Hematopoietic multipotent progenitor cell treated with erythropoietin and hydrocortisone succinate and interleukin-3 and kit ligand, for 6 days (in vitro differentiated cells): Measurements from ENCODE around the gene VARS1.

Experiments
- DNase-seq: peaks from one replicate; pipeline ENCODE4 v3.0.0-alpha.2; 2015

The VARS1 gene

GRCh38 chr6:31768363-31769257, 26.9 kb downstream of the VARS1 start:
- DNase-seq = no peak

DNA sequence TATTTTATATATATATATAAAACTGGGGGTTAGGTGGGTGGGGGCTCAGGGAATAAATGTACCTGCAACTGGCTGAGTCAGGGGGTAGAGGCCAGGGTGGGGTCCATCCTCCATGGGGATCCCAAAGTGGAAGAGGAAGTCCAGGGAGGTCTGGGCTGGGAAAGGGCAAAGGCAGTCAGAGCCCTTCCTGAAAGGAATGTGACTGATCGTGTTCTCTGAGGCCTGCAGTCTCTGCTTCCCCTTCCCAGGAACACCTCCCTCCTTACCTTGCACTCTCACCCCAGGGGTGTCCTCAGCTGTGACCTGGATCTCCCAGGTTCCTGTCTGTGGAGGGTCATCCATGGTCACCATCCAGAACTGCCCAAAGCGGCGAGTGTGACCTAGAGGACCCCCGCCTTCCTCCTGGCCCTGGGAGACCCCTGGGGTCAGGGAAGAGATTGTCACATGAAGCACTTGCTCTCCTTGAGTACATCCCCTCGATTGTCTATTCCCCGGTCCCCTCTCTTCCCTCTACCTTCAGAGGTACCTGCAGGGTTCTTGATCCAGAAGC, 28.4 kb downstream of the VARS1 start:
- no peak for DNase-seq

- no peak for DNase-seq
Measured at GRCh38 chr6:31765910-31766794, 29.4 kb downstream of the VARS1 start.

DNA sequence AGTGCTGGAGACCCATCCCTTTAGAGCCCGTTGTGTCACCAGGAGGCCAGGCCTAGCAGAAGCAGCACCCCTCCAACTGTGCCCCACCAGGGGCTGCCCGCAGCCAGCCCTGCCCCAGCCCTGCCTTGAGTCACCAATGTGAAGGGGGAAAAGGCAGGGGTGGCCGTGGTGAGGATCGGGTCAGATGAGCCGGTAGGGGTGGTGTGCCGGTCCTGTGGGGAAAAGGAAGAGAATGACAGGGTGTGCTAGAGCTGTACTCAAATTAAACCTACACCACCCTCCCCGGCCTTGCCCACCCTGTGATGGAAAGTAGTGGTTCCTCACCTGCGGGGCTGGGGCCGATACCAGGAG, 30.0 kb downstream of the VARS1 start:
- DNase-seq = no peak

DNA sequence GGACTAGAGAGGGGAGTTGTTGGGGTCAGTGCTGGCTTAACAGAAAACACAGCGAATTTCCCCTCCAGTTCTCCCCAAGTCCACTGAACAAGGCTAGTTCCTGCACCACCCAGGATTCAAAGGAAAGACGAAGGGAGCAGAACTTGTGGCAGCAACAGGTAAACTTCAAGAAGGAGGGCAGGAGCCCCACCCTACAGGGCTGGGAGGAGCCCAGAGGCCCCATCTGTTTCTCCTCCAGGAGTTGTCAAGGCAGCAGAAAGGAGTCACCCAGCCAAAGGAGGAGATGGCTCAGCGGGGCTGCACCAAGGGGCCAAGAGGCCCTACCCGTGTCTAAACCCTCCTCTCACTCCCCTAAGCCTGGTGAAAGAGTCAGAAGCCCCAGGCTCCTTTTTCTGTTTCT, 31.4 kb downstream of the VARS1 start:
- DNase-seq = no peak

- no peak for DNase-seq
Measured at GRCh38 chr6:31763619-31763940, 32.0 kb downstream of the VARS1 start.

DNA sequence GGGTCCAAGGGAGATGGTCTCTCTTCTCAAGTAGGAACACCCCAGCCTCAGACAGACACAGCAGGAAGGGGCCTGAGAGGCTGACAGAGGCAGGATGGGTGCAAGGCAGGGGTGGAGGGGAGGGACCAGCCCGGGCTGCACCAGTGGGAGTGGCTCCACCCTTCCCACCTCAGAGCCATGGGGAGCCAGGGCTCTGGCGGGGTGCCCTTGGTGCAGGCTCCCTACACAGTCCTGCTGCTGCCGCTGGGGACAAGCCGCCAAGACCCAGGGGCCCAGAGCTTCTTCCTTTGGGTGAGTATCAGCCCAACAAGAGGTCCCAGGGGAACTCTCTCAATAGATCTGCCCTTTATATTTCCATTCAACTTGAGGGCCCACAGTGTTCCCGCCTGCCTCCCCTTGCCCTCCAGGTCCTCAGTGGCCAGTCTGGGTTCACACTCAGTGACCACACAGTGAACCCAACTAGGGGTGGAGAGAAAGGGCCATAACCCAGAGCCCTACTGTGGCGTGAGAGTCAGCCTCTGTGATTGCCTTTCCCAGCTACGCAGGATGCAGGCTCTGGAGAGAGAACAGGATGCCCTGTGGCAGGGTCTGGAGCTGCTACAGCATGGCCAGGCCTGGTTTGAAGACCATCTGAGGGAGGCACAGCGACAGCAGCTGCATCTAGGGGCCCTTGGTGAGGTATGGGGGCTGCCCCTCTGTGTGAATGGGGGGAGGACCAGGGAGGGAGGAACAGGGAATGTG, 32.5 kb downstream of the VARS1 start:
- DNase-seq = no peak

- DNase-seq = no peak
Measured at GRCh38 chr6:31762356-31762755, 33.2 kb downstream of the VARS1 start, which contains the start of gene SAPCD1. Gene SAPCD1, plus strand, starts transcription at chr6:31762656. Its CDS starts 399 bp downstream, at chr6:31763055.

- DNase-seq = no peak
Measured at GRCh38 chr6:31761343-31761742, 34.2 kb downstream of the VARS1 start.

DNA sequence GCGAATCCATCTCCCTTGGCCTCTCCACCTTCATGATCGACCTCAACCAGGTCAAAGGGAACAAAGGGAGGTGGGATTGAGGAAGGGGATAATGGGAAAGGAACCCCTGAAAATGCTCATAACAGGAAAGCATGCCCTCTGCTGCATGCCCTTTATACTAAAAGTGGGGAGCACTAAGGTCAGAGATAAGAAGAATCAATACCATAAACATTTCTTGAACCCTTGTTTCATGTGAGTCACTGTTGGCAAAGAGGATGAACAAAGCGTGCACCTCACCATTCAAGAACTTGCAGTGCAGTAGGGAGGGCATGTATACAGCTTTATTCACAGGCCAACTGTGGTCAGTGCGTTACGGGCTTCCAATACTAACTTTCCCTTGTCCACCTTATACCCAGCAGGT, 34.8 kb downstream of the VARS1 start:
- no peak for DNase-seq

GRCh38 chr6:31758281-31758680, 37.3 kb downstream of the VARS1 start:
- DNase-seq = no peak

DNA sequence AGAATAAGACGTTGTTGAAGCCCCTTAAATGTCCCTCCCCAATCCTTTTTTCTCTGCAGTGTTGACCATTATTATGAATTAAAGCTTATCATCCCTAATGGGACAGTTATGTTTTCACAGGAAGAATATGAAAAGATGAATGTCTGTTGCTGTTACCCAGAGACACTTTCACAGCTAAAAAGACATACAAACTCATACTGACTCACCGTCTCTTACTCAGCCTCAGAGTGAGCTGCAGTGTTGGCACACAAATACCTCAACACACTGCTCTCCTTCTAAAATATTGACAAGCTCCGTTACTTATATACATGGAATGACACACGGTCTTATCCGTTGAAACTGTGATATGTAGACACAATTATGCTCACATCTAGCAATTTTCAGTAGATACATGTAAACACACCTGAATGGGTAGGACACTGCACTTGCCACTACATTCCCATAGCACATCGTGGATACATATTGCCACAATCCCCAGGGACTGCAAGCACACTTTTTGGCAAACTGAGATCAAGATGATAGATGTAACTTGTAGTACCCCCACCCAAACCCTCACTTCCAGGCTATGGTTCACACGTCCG, 42.7 kb downstream of the VARS1 start:
- DNase-seq = no peak

DNA sequence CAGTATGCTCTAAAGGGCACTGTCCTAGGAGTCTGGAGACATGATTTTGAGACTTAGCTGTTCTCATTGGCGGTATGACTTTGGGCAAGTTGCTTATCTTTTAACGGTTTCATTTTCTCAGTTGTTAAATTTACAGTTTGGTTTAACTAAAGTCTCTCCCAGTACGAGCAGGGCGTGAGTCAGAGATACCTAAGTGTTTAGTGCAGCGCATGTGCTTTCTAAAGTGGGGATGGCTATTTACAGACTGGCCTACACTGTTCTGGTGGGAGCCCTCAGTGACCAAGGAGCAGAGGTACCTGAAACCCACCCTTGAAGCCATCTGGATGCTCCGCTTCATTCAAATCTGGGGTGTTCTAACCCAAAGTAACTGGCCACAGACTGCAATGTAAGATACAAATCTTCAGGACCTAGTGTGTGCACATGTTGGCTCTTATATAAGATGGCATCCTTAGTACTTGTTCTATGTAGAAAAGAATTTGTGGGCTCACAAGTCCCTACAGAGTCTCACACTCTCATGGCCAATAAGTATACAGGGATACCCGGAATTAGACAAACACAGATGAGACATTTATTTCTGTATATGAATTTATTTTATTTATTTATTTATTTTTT, 45.0 kb downstream of the VARS1 start:
- no peak for DNase-seq

DNA sequence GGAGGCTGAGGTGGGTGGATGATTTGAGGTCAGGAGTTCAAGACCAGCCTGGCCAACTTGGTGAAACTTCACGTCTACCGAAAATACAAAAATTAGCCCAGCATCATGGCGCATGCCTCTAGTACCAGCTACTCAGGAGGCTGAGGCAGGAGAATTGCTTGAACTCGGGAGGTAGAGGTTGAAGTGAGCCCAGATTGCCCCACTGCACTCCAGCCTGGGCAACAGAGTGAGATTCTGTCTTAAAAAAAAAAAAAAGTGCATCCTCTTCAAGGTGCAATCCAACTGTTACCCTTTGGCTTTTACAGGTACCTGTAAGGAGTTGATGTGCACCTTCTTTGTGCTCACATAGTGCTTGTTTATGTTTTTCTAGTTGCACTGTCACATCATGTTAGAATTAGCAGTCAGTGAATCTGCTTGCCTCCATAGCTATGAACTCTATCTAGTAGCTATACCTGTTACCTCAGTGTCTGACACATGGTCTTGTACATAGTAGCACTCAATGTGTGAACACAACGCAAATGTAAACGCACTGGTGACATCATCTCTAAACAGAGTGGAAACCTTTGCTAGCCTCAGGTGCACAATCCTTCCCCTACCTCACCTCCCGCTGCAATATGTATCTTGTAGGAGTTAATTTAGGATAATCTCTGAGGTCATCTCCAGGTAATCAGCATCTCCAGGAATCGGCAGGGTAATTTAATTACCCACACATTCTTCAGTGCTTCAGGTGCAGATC, 46.1 kb downstream of the VARS1 start:
- no peak for DNase-seq
